Activated naive CD4-positive, alpha-beta T cell treated with anti-CD3 and anti-CD28 coated beads for 36 hours (primary cell): ENCODE data around the gene SYT7. TPM values are rescaled to one million over a fixed set of nuclear protein-coding genes. Genes with fewer than 3 reads are reported as not detected.

Source experiments
- CTCF ChIA-PET: fragments of 350-600 bp; sonication (Branson Sonifier 250); formaldehyde crosslinking; loops from one replicate; lab custom pipeline; 2021; ENCODE audit warnings: antibody characterized with exemption; lab: Charles Lee
- DNase-seq: peaks from one replicate; pipeline ENCODE4 v3.0.0-alpha.2; 2020
- H3K27ac Mint-ChIP-seq: one replicate; pipeline ENCODE4 v1.8.0; 2021; ENCODE audit warnings: mild to moderate bottlenecking, mixed read lengths
- H3K27me3 Mint-ChIP-seq: one replicate; pipeline ENCODE4 v1.8.0; 2021; ENCODE audit warnings: low read depth, mixed read lengths
- H3K36me3 Mint-ChIP-seq: one replicate; pipeline ENCODE4 v1.8.0; 2021; ENCODE audit warnings: low read depth, mixed read lengths
- H3K4me1 Mint-ChIP-seq: one replicate; pipeline ENCODE4 v1.8.0; 2021; ENCODE audit warnings: low read depth, mixed read lengths
- H3K4me3 Mint-ChIP-seq: one replicate; pipeline ENCODE4 v1.8.0; 2021; ENCODE audit warnings: mild to moderate bottlenecking, moderate library complexity, mixed read lengths
- H3K9me3 Mint-ChIP-seq: one replicate; pipeline ENCODE4 v1.8.0; 2021; ENCODE audit warnings: mixed read lengths
- intact Hi-C: fragments of 100-400 bp; cut with micrococcal nuclease; formaldehyde crosslinking; loops from one replicate; pipeline ENCODE4 v1.15.1; 2023
- total RNA-seq, 2 experiments: library from RNA; stranded (reverse); gene quantifications; one replicate each; pipeline ENCODE4 v1.2.3, GENCODE V29; 2021

SYT7 gene
- total RNA-seq, 2 experiments from 2014 or later: not detected

DNA sequence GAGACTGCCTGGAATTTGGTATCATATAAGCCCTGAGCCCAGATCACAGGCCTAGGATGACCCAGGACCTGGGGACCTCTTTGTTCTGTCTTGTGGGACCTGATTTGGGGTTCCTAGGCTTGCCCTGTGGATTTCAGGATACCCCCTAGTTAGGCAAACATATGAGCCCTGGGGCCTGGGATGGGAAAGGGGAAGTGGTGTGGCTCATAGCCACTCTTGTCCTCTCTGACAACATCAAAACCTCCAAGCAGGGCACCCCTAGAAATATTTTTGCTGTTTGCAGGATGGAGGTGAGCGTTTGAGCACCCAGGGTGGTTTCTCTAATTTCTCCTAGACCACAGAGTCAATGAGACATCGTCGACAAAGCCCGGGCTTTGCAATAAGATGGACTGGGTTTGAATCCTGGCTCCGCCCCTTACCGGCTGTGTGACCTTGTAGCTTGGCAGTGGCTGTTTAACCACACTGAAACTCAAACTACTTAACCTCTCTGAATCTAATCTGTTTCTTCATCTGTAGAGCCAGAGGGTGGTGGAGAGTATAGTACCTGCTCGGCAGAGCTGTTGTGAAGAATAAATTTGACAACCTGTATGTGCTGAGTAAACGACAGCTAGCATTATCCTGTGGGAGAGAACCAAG lies 77.6 kb downstream of the SYT7 start:
- Mint-ChIP-seq H3K4me1 (peaks cover 6% of the 10 kb centered on the region), H3K9me3 (no peaks in the 10 kb centered on the region), H3K27me3 (peaks cover 24% of the 10 kb centered on the region), H3K27ac (no peak overlapping the region), H3K4me3 (no peak overlapping the region), H3K36me3 (no peaks in the 10 kb centered on the region)
- intact Hi-C loops: no loop called here
- CTCF ChIA-PET: interaction anchor here (1.0 to 2.1 kb wide), 3 partner anchors 11 to 26 kb away, joined by 3 to 10 read pairs (median 3); no protein-coding TSS in a partner anchor
- no peak for DNase-seq

DNA sequence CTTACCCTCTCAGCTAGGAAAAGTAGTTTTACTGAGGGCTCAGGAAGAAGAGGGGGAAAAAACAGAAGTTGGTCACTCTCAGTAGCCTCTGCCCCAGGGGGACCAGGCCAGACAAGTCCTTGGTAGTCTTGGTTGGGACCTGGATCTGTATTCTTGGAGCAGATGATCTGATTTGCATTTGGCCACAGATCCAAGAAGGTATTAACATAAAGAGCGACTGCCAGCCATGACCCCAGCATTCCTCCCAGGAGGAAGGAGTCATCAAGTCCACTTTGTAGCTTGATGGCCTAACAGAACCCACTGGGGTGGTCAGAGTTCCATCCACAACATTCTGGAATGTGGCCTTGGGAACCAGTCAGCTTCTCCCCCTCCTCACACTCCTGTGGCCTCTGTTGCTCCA lies 78.4 kb downstream of the SYT7 start:
- no peak overlapping the region for H3K4me3 Mint-ChIP-seq
- intact Hi-C loops: no loop called here
- H3K9me3 Mint-ChIP-seq: no peaks in the 10 kb centered on the region

DNA sequence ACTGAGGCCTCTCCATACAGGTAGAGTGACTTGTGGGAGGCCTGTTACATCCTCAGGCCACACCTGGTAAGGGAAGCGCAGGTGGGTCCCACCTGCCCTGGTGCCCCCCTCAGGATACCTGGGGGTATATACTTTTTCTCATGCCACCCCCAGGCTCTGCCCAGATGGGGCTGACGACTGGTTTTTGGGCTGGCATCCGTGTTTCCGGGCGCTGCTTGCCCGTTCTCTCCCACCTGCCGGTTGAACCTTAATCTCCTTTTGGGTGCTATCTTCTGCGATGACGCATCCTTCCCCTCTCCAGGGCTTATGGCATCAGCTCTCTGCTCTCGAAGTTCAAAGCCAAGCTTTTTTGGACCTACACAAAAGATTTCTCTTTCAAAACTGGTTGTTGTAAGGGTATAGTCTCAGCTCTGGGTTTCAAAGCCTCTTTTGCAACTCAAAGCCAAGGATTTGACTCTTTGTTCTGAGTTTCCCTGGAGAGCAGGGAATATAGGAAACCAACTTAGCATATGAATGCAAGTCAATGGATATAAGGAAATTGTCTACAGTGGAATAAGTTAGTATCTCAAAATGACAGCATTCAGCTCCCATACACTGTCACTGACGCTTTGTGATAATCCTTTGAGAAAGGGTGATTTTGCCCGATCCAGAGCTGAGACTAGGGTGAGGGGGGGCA lies 80.9 kb downstream of the SYT7 start:
- Mint-ChIP-seq H3K27ac (no peak overlapping the region), H3K36me3 (no peaks in the 10 kb centered on the region), H3K4me3 (no peak overlapping the region), H3K4me1 (no peaks in the 10 kb centered on the region), H3K27me3 (no peaks in the 10 kb centered on the region), H3K9me3 (no peaks in the 10 kb centered on the region)
- intact Hi-C loops: no loop called here
- DNase-seq: no peak
- CTCF ChIA-PET: interaction anchor here (1.3 to 1.6 kb wide), 3 partner anchors 17 to 31 kb away, joined by 3 to 9 read pairs (median 3); no protein-coding TSS in a partner anchor

More for the DNA sequence above, 78.4 kb downstream of the SYT7 start:
- no peak for DNase-seq
- Mint-ChIP-seq H3K27me3 (peaks cover 17% of the 10 kb centered on the region), H3K36me3 (no peaks in the 10 kb centered on the region), H3K27ac (no peak overlapping the region), H3K4me1 (no peaks in the 10 kb centered on the region)
- CTCF ChIA-PET: interaction anchor here (0.6 to 2.1 kb wide), 4 partner anchors 12 to 299 kb away, joined by 3 to 10 read pairs (median 4); partner anchors contain the start of gene PGA3

DNA sequence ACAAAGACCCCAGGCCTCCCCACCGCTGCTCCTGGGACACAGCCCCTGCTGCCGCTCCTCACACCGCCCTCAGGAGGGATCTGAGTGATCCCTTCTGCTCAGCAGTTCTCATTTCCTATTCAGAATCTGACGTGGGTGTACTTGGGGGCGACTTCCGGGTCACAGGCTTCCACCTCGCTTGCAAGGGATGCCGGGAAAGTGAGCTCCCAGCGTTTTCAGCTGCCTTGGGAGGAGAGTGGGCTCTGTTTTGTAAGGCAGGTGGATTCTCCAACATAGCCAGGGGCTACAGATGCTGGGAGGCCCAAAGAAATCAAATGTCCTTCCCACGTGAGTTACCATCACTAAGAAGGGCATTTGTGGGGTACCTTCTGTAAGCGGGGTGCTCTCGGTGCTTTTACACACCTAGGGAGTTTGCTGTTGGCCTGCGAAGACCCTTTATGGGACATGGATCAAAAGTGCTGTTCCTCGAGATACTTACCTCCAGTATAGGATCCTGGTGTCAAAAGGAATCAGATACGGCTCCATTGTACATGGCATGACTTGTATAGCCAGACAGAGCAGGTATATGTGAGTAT lies 82.0 kb downstream of the SYT7 start:
- CTCF ChIA-PET: interaction anchor here (0.7 kb wide), 1 partner anchor 19 kb away, joined by 4 read pairs; no protein-coding TSS in a partner anchor
- intact Hi-C loops: no loop called here
- no peaks in the 10 kb centered on the region for H3K4me1 Mint-ChIP-seq

DNA sequence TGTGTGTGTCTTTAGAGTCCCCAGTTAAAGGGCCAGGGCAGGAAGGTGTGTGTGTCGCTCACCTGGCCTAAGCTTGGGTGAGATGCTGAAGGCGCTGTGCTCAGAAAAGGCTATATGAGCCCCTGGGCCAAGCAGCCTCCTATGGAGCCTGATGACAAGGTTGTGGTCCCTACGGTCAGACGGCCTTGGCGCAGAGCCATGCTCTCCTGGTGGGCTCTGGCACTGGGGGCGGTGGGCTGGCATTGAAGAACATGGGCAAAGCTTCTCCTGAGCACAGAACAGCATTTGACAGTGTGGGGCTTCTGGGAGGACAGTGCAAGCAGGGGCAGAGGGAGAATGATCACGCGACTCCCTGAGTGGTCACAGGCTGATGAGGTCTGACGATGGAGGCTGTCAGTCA lies 83.0 kb downstream of the SYT7 start:
- CTCF ChIA-PET: interaction anchor here (0.6 kb wide), 1 partner anchor 150 kb away, joined by 3 read pairs; no protein-coding TSS in a partner anchor
- H3K36me3 Mint-ChIP-seq: no peaks in the 10 kb centered on the region
- no peak for DNase-seq
- H3K27ac Mint-ChIP-seq: no peak overlapping the region
- no peaks in the 10 kb centered on the region for H3K9me3 Mint-ChIP-seq
- H3K27me3 Mint-ChIP-seq: no peaks in the 10 kb centered on the region
- intact Hi-C loops: no loop called here
- H3K4me1 Mint-ChIP-seq: no peaks in the 10 kb centered on the region
- no peak overlapping the region for H3K4me3 Mint-ChIP-seq

More for the DNA sequence above, 82.0 kb downstream of the SYT7 start:
- DNase-seq: no peak
- Mint-ChIP-seq H3K9me3 (no peaks in the 10 kb centered on the region), H3K36me3 (no peaks in the 10 kb centered on the region), H3K27me3 (no peaks in the 10 kb centered on the region), H3K27ac (no peak overlapping the region), H3K4me3 (no peak overlapping the region)

DNA sequence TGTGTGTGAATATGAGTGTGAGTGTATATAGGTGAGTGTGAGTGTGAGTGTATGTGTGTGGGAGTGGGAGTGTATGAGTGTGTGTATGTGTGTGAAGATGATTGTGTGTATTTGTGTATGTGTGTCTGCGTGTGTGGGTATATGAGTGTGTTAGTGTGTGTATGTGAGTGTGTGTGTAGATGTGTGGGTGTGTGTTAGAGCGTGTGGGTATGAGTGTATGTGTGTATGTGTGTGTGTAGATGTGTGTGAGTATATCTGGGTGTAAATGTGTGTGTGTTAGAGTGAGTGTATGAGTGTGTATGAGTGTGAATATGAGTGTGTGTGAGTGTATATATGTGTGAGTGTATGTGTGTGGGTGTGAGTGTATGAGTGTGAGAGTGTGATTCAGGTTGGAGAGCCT lies 83.4 kb downstream of the SYT7 start:
- H3K9me3 Mint-ChIP-seq: no peaks in the 10 kb centered on the region
- DNase-seq: no peak
- H3K36me3 Mint-ChIP-seq: no peaks in the 10 kb centered on the region
- H3K4me1 Mint-ChIP-seq: no peaks in the 10 kb centered on the region
- no peak overlapping the region for H3K4me3 Mint-ChIP-seq
- CTCF ChIA-PET: no interaction called here
- intact Hi-C loops: no loop called here
- no peak overlapping the region for H3K27ac Mint-ChIP-seq
- H3K27me3 Mint-ChIP-seq: no peaks in the 10 kb centered on the region

DNA sequence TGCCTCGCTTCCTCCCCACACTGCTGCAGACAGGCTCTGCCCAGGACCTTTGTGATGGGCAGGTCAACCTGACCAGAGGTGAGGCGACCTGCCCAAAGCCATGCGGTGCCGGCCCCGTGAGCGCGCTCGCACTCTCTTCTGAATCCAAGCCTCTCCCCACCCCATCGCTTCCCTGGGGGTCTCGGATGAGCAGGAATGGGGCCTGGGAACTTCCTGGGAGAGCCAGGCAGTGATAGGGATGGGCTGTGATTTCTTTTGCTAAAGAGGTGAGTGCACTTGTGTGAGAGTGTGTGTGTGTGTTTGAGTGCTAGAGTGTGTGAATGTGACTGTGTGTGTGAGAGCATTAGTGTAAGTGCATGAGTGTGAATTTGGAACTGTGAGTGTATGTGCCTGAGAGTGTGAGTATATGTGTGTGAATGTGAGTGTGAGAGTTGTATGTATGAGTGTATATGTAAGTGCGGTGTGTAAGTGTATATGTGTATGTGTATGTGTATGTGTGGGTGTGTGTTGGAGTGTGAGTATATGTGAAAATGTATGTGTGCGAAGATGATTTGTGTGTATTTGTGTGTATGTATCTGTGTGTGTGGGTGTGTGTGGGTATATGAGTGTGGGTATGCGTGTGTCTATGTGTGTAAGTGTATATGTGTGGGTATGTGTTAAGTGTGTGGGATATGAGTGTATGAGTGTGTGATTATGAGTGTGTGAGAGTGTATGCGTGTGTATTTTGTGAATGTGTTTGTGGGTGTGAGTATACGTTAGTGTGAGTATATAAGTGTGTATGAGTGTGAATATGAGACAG lies 84.1 kb downstream of the SYT7 start:
- Mint-ChIP-seq H3K9me3 (no peaks in the 10 kb centered on the region), H3K27me3 (no peaks in the 10 kb centered on the region), H3K4me3 (no peak overlapping the region), H3K4me1 (no peaks in the 10 kb centered on the region), H3K36me3 (no peaks in the 10 kb centered on the region), H3K27ac (no peak overlapping the region)
- DNase-seq: no peak
- CTCF ChIA-PET: no interaction called here
- intact Hi-C loops: no loop called here

DNA sequence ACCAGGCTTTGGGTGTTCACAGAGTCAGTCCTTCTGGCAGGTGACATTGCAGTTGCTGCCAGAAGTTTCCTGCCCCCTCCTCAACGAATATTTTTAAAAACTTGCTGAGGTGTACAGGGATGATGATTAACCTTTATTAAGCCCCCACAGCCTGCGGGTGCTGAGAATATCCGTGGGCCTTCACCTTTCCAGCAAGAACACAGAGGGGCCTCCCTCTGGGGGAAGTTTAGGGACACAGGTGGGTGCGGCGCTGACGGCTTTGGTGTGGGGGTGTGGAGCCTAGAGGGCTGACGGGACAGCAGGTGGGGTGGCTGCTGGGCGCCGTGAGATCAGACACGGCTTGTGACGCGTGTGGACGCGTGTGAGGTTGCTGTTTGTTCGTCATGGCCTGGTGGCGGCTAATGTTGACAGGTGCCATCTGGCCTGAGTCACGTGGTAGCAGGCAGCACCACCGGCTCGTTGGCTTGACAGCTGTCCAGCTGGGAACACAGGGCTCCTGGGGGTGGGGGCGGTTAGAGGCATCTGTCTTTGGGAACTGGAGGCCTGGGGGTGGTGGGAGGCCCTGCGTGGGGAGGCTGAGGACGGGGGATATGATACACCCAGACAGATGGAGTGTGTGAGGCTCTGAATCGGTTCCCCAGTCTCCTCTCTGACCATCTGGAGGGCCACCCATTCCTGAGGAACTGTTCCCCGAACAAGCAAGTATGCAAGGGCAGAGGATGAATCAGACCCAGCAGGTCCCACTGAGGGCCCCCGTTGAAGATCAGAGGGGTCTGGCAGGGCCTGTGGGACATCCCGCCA lies 84.9 kb downstream of the SYT7 start:
- DNase-seq: no peak
- Mint-ChIP-seq H3K4me1 (no peaks in the 10 kb centered on the region), H3K4me3 (no peak overlapping the region), H3K36me3 (no peaks in the 10 kb centered on the region), H3K27me3 (no peaks in the 10 kb centered on the region), H3K27ac (no peak overlapping the region), H3K9me3 (no peaks in the 10 kb centered on the region)
- CTCF ChIA-PET: interaction anchor here (0.6 to 1.9 kb wide), 2 partner anchors 21 to 628 kb away, joined by 3 to 6 read pairs; no protein-coding TSS in a partner anchor
- intact Hi-C loops: no loop called here

DNA sequence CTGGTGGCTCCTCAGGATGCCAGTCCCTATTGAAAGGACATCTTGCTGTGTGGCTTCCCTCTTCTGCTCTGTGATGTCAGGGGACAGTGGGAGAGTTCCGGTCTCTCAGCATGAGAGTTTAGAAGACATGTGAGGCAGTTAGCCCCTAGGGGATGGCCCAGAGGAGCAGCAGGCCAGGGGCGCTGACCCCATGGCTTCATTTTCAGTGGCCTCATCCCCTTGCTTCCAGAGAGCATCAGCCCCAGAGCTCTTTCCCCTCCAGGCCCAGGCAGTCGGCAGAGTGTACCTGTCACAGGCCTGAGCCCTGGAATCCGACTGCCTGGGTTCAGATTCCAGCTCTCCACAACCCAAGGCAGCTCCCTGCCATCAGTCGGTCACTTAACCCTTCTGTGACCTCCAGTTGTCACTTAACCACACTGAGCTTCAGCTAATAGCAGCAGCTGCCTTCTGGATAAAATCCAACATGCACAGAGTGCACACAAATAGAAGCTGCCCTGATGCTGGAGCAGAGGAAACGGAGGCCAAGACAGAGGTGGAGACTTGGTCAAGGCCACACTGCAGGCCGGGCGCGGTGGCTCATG lies 86.4 kb downstream of the SYT7 start:
- no peaks in the 10 kb centered on the region for H3K9me3 Mint-ChIP-seq
- no peak overlapping the region for H3K27ac Mint-ChIP-seq
- no peak for DNase-seq
- no peaks in the 10 kb centered on the region for H3K36me3 Mint-ChIP-seq
- intact Hi-C loops: no loop called here
- H3K27me3 Mint-ChIP-seq: no peaks in the 10 kb centered on the region
- no peak overlapping the region for H3K4me3 Mint-ChIP-seq
- CTCF ChIA-PET: interaction anchor here (1.9 kb wide), 1 partner anchor 23 kb away, joined by 6 read pairs; no protein-coding TSS in a partner anchor
- H3K4me1 Mint-ChIP-seq: no peaks in the 10 kb centered on the region

DNA sequence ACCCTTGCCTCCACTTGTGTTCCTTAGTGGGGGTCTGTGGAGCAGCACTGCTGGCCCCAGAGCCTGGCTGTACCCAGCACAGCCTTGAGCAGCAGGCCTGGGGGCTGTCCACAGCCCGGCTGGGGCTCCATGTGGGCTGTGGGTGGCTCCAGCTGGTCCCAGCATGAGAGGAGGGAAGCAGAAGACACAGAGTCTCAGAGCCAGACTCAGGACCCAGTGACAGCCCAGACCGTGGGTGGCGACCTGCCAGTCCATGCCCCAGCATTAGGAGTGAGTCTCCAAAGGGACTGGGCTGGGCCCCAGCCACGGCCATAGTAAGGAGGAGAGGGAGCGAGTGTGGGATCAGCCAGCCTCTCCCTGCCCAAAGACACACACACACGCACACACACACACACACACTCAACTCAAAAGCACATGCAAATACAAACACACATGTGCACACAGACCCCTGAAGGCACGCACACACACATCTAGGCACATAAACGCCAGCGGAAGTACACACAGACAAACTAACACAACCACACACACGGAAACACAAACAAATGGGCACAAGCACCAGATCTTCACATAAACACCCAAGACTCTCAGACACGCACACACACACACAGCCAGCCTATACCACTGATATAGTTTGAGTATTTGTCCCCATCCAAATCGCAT lies 89.0 kb downstream of the SYT7 start:
- H3K36me3 Mint-ChIP-seq: no peaks in the 10 kb centered on the region
- intact Hi-C loops: no loop called here

More for the DNA sequence above, 89.0 kb downstream of the SYT7 start:
- Mint-ChIP-seq H3K4me3 (no peak overlapping the region), H3K9me3 (no peaks in the 10 kb centered on the region), H3K4me1 (no peaks in the 10 kb centered on the region), H3K27me3 (no peaks in the 10 kb centered on the region), H3K27ac (no peak overlapping the region)
- no peak for DNase-seq
- CTCF ChIA-PET: interaction anchor here (1.4 kb wide), 1 partner anchor 10 kb away, joined by 5 read pairs; no protein-coding TSS in a partner anchor
